Umbilical cord (tissue), 1 donor: ENCODE data around the gene ALKBH4. TPM values are rescaled to one million over a fixed set of nuclear protein-coding genes. Genes with fewer than 3 reads are reported as not detected.

Experiments
- total RNA-seq: library from RNA; depleted of rRNA; stranded (reverse); fragments of >200 nt; gene quantifications from one replicate; pipeline ENCODE4 v1.2.3, GENCODE V29; 2014; ENCODE audit warnings: low replicate concordance; ENCODE audit not compliant: insufficient read depth

ALKBH4 gene
- total RNA-seq, 1 donor from 2014 or later: 32.0 TPM

Other genes starting within 250 kb of the ALKBH4 start
- 0.96 TPM for gene SH2B2, start 178.0 kb downstream of the ALKBH4 start, total RNA-seq
- not detected for gene SPDYE6, start 108.4 kb downstream of the ALKBH4 start, total RNA-seq
- 21.2 TPM for gene PRKRIP1, start 68.5 kb downstream of the ALKBH4 start, total RNA-seq
- gene ORAI2, start 31.3 kb downstream of the ALKBH4 start, total RNA-seq: 3.6 TPM
- gene LRWD1, start 121 bp upstream of the ALKBH4 start, total RNA-seq: 14.0 TPM
- gene POLR2J, start 14.1 kb upstream of the ALKBH4 start, total RNA-seq: 5.5 TPM
- 1.4 TPM for gene RASA4B, start 52.9 kb upstream of the ALKBH4 start, total RNA-seq
- 21.9 TPM for gene UPK3BL2, start 78.8 kb upstream of the ALKBH4 start, total RNA-seq
- gene SPDYE2, start 86.4 kb upstream of the ALKBH4 start, total RNA-seq: 2.6 TPM
- gene POLR2J3, start 107.7 kb upstream of the ALKBH4 start, total RNA-seq: 27.0 TPM
- 9.9 TPM for gene RASA4, start 151.9 kb upstream of the ALKBH4 start, total RNA-seq
- gene UPK3BL1, start 177.9 kb upstream of the ALKBH4 start, total RNA-seq: 142 TPM
- 2.6 TPM for gene SPDYE2B, start 185.5 kb upstream of the ALKBH4 start, total RNA-seq
- 6.0 TPM for gene POLR2J2, start 206.8 kb upstream of the ALKBH4 start, total RNA-seq